Common myeloid progenitor, CD34-positive (primary cell): ENCODE results near the gene SEMA3C.

Source experiments
- CTCF ChIA-PET: fragments of 350-600 bp; sonication (Branson Sonifier 250); formaldehyde crosslinking; loops from one replicate; lab custom pipeline; 2021; ENCODE audit warnings: antibody characterized with exemption; lab: Charles Lee
- POLR2A ChIA-PET: fragments of 350-600 bp; sonication (Branson Sonifier 250); formaldehyde crosslinking; loops from one replicate; lab custom pipeline; 2021; ENCODE audit warnings: antibody characterized with exemption; lab: Charles Lee
- DNase-seq, 3 donors: peaks; one replicate each; pipeline versions ENCODE4 v3.0.0 to v3.0.0-alpha.2; 2013
- H3K27ac ChIP-seq, 2 experiments: 1 replicate in 1 of 2; 2 replicates in 1 of 2; pipeline ENCODE4 v1.7.0; 2013; ENCODE audit warnings: inconsistent platforms in 2 of 2, low read length in 2 of 2, mild to moderate bottlenecking in 2 of 2, low read depth in 1 of 2, moderate library complexity in 1 of 2; ENCODE audit not compliant: severe bottlenecking in 2 of 2, insufficient read depth in 1 of 2, poor library complexity in 1 of 2
- H3K27me3 ChIP-seq, 5 experiments: replicated peaks in 2 of 5; 1 replicate in 3 of 5; 2 replicates in 2 of 5; pipeline versions ENCODE4 v1.6.1 to v1.7.0; 2013; ENCODE audit warnings: low read length in 4 of 5, mild to moderate bottlenecking in 2 of 5, moderate library complexity in 2 of 5, inconsistent platforms in 1 of 5; ENCODE audit not compliant: insufficient read depth in 5 of 5, control insufficient read depth in 4 of 5
- H3K36me3 ChIP-seq, 4 experiments: 1 replicate in 2 of 4; 2 replicates in 2 of 4; pipeline versions ENCODE4 v1.6.1 to v1.7.0; 2013; ENCODE audit warnings: low read length in 3 of 4, control low read depth in 1 of 4, mild to moderate bottlenecking in 1 of 4; ENCODE audit not compliant: control insufficient read depth in 4 of 4, insufficient read depth in 4 of 4
- H3K4me1 ChIP-seq, 4 experiments: 1 replicate in 3 of 4; 2 replicates in 1 of 4; pipeline versions ENCODE4 v1.6.1 to v1.7.1; 2013; ENCODE audit warnings: low read length in 3 of 4, mild to moderate bottlenecking in 3 of 4, control low read depth in 1 of 4, inconsistent platforms in 1 of 4, moderate library complexity in 1 of 4; ENCODE audit not compliant: control insufficient read depth in 4 of 4, insufficient read depth in 4 of 4; ENCODE audit errors: control extremely low read depth in 1 of 4
- H3K4me3 ChIP-seq, 7 experiments: 1 replicate in 4 of 7; 2 replicates in 3 of 7; pipeline versions ENCODE4 v1.5.1 to v1.7.0; 2013; ENCODE audit warnings: mild to moderate bottlenecking in 7 of 7, low read length in 6 of 7, moderate library complexity in 6 of 7, inconsistent platforms in 2 of 7, low read depth in 2 of 7, control low read depth in 1 of 7; ENCODE audit not compliant: insufficient read depth in 4 of 7, control insufficient read depth in 1 of 7; ENCODE audit errors: extremely low read depth in 1 of 7
- H3K9me3 ChIP-seq, 5 experiments: 1 replicate in 4 of 5; 2 replicates in 1 of 5; pipeline versions ENCODE4 v1.6.1 to v1.7.1; 2013; ENCODE audit warnings: low read length in 4 of 5, mild to moderate bottlenecking in 2 of 5, inconsistent platforms in 1 of 5, low read depth in 1 of 5, moderate library complexity in 1 of 5; ENCODE audit not compliant: control insufficient read depth in 4 of 5, insufficient read depth in 2 of 5; ENCODE audit errors: control extremely low read depth in 1 of 5
- WGBS: methylation state at CpG from one replicate; pipeline ENCODE4 v1.1.5; 2013; ENCODE audit not compliant: insufficient coverage; 5-methylcytosine and 5-hydroxymethylcytosine counted together

The SEMA3C gene

GRCh38 chr7:80703272-80703671 is 215.6 kb downstream of the SEMA3C start:
- H3K4me3 ChIP-seq: no peak overlapping the region
- ChIA-PET POLR2A (no interaction called here), CTCF (interaction anchor here (0.5 to 2.4 kb wide), 5 partner anchors 13 to 768 kb away, joined by 3 to 9 read pairs (median 3); partner anchors contain the start of gene SEMA3C)
- no peaks in the 10 kb centered on the region for H3K4me1 ChIP-seq
- H3K9me3 ChIP-seq: no peaks in the 10 kb centered on the region
- H3K27me3 ChIP-seq: no peaks in the 10 kb centered on the region
- DNase-seq: no peak
- no peak overlapping the region for H3K27ac ChIP-seq
- WGBS: 100% methylated on average over 1 of the region's 1 CpG
- H3K36me3 ChIP-seq: no peaks in the 10 kb centered on the region

- H3K9me3 ChIP-seq: no peaks in the 10 kb centered on the region
- 95% methylated on average over 2 of the region's 4 CpGs for WGBS
- H3K36me3 ChIP-seq: no peaks in the 10 kb centered on the region
- H3K4me3 ChIP-seq: no peak overlapping the region
- H3K4me1 ChIP-seq: no peaks in the 10 kb centered on the region
- POLR2A ChIA-PET: no interaction called here
- H3K27me3 ChIP-seq: no peaks in the 10 kb centered on the region
- no peak overlapping the region for H3K27ac ChIP-seq
- CTCF ChIA-PET: interaction anchor here (0.9 to 7.2 kb wide), 4 partner anchors 21 to 770 kb away, joined by 4 to 60 read pairs (median 4); no protein-coding TSS in a partner anchor
- DNase-seq: no peak
These were observed 219.1 kb downstream of the SEMA3C start for GRCh38 chr7:80699721-80700256.

GRCh38 chr7:80699045-80699638 is 219.7 kb downstream of the SEMA3C start:
- Histone ChIP-seq H3K27me3 (no peaks in the 10 kb centered on the region), H3K9me3 (peaks cover 0 to under 1% (median 0%) of the 10 kb centered on the region in 5 experiments), H3K4me1 (no peaks in the 10 kb centered on the region), H3K4me3 (no peak overlapping the region), H3K27ac (no peak overlapping the region), H3K36me3 (no peaks in the 10 kb centered on the region)
- ChIA-PET CTCF (interaction anchor here (0.9 to 7.2 kb wide), 7 partner anchors 20 to 770 kb away, joined by 4 to 60 read pairs (median 4); no protein-coding TSS in a partner anchor), POLR2A (no interaction called here)
- 0% methylated on average over 2 of the region's 5 CpGs for WGBS
- peak; percentile 48 to 74 (median 62) for DNase-seq
